Right lobe of liver (tissue), 4 donors: ENCODE data around the gene ACCSL.

ENCODE experiments used
- CTCF ChIP-seq, 4 donors: fragments of 200-600 bp in 3 of 4; fragments of 450-650 bp in 1 of 4; IDR thresholded peaks; one replicate each; pipeline versions ENCODE4 v1.5.1 to v1.8.0; 2016 to 2022; ENCODE audit warnings: antibody characterized with exemption in 4 of 4, mild to moderate bottlenecking in 2 of 4
- POLR2A ChIP-seq: fragments of 450-650 bp; IDR thresholded peaks from one replicate; pipeline ENCODE4 v1.6.1; 2017; ENCODE audit warnings: antibody characterized with exemption, mild to moderate bottlenecking
- donor health status: DM: no; HTN: no; CAD: no.
- donor health status: DM: no; HTN: no; CAD: no.
- donor health status: DM: no; HTN: yes; CAD: no.

- TF ChIP-seq CTCF (IDR thresholded peaks at IDR 0.05): no peak
- TF ChIP-seq POLR2A: no peak
These were observed 1.6 kb upstream of the ACCSL start for GRCh38 chr11:44046182-44046581.
